Measurements from ENCODE around the gene SGTA. TPM values are rescaled to one million over a fixed set of nuclear protein-coding genes. Genes with fewer than 3 reads are reported as not detected.

The SGTA gene
- total RNA-seq, 4 donors from 2014 or later = 32.7 to 50.4 (median 36.7) TPM

DNA sequence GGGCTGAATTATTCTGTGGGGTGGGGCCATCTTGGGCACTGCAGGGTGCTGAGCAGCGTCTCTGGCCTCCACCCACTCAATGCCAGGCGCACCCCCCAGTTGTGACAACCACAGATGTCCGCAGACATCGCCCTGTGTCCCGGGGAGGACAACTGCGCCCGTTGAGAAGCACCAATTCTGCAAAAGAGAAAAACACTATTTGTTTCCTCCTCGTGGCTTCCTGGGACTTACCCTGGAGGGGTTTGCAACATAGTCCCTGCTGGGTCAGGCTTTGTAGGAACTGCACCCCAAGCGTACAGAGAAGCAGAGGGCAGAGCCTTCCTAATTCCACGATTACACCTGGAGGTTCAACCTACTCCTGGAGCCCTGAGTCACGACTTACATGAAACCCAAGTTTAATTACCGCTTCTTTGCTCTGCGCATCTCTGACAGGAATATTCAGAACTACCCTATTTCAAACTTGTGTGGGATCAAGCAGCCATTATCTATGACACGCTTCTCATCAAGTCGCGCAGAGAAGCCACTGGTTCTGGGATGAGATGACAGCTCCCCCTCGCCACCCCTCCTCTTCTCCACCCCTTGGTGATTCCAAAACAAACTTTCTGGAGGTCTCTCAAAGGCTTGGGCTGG is 32.1 kb downstream of the SGTA start:
- DNase-seq (ENCODE audit: low spot score) = no peak
- TF ChIP-seq, protein P1, sequence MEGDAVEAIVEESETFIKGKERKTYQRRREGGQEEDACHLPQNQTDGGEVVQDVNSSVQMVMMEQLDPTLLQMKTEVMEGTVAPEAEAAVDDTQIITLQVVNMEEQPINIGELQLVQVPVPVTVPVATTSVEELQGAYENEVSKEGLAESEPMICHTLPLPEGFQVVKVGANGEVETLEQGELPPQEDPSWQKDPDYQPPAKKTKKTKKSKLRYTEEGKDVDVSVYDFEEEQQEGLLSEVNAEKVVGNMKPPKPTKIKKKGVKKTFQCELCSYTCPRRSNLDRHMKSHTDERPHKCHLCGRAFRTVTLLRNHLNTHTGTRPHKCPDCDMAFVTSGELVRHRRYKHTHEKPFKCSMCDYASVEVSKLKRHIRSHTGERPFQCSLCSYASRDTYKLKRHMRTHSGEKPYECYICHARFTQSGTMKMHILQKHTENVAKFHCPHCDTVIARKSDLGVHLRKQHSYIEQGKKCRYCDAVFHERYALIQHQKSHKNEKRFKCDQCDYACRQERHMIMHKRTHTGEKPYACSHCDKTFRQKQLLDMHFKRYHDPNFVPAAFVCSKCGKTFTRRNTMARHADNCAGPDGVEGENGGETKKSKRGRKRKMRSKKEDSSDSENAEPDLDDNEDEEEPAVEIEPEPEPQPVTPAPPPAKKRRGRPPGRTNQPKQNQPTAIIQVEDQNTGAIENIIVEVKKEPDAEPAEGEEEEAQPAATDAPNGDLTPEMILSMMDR (IDR thresholded peaks at IDR 0.05) = no peak
- ATAC-seq (ENCODE audit: low FRiP score) = no peak

DNA sequence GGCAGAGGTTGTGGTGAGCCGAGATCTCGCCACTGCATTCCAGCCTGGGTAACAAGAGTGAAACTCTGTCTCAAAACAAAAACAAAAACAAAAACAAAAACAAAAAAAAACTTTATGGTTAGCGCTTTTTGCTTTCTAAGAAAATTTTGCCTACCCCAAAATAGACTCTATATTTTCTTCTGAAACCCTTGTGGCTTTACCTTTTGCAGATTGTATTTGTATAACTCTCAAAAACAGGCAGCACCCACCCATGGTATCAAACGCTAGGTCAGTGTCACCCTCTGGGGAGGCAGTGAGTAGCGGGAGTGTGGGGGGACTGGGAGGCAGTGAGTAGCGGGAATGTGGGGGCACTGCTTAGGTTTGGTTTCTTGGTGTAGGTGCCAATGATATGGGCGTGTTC is 35.7 kb downstream of the SGTA start:
- ATAC-seq (ENCODE audit: low FRiP score) (no peak), DNase-seq (ENCODE audit: low spot score) (no peak)
- TF ChIP-seq, protein P1 (IDR thresholded peaks at IDR 0.05) = no peak

DNA sequence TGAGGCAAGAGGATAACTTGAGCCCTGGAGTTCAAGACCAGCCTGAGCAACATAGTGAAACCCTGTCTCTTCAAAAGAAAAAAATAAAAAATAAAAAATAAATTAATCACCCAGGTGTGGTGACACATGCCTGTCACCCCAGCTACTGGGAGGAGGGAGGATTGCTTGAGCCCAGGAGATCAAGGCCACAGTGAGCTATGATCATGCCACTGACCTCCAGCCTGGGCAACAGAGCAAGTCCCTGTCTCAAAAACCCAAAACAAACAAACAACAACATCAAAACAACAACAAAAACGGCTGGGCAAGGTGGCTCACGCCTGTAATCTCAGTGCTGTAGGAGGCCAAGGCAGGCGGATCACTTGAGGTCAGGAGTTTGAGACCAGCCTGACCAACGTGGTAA is 39.0 kb downstream of the SGTA start:
- TF ChIP-seq, protein P1 (IDR thresholded peaks at IDR 0.05) = no peak
- no peak for ATAC-seq (ENCODE audit: low FRiP score)
- DNase-seq (ENCODE audit: low spot score) = no peak

DNA sequence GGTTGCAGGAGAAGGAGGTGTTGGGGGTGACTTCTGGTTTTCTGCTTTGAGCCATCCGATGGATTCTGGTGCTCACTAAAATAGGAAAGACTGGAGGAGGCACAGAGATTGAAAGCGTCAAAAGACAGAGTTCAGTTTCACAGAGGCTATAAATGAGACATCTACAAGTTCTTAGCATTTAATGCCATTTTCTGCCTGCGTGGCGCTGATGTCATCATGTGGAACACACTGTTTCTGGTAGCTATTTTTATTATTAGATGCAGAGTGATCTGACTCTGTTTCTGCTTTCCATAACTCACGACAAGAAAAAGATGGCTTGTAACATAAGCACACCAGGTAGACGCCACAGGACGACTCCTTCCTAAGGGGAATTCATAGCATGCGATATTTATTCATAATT is 40.0 kb downstream of the SGTA start:
- TF ChIP-seq, protein P1 (IDR thresholded peaks at IDR 0.05) = no peak
- no peak for ATAC-seq (ENCODE audit: low FRiP score)

DNA sequence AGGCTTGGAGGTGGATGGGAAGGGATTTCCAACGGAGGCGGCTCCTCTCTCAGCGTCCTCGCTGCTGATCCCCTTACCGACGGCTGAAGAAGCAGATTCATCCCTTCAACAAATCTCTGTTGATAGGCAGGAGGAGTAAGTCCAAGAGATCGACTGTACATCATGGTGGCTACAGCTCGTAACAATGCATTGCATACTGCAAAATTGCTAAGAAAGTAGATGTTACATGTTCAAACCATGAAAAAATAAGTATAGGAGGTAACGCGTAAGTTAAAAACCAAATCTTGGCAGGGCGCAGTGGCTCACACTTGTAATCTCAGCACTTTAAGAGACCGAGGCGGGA is 42.8 kb downstream of the SGTA start:
- TF ChIP-seq, protein P1 (IDR thresholded peaks at IDR 0.05) = no peak
- DNase-seq (ENCODE audit: low spot score) (no peak), ATAC-seq (ENCODE audit: low FRiP score) (no peak)

More for the DNA sequence above, 40.0 kb downstream of the SGTA start:
- no peak for DNase-seq (ENCODE audit: low spot score)

DNA sequence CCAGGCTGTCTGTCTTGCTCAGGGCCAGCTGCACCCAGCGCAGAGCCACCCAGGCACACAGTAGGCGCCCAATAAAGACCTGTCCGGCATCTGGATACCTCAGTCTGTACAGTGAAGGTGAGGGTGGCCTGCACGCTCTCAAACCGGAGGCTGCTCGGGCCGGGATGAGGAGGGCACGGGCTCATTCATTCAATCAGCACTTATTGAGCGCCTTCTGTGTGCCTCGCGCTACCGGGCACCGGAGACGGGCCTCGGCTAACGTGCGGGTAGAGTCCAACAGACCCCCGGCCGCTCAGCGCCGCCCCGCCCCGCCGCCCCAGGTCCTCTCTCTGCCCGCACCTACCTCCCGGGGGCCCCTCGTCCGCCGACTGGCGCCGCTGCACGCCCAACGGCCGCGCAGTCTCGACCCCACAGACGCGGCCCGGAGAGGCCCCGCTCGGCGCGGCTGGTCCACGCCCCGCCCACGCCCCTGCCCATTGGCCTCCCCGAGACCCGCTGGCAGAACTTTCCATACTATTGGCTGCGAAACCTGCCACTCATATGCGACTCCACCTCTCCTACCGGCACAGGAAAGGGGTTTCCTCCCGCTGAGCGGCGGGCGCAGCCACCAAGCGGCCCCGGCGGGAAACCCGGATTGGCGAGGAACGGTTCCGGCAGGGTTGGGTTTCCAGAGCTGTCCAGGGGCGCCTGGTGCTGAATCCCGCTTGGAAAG is 43.3 kb downstream of the SGTA start, which contains the start of gene SLC39A3:
SLC39A3 (minus strand) TSS at position 416 of the 712 bp plus-strand sequence. CDS start 2,760 bp downstream, outside the sequence.
- TF ChIP-seq, protein P1 (IDR thresholded peaks at IDR 0.05) = no peak
- DNase-seq (ENCODE audit: low spot score) = peak; percentile 98
- peak; percentile 99 for ATAC-seq (ENCODE audit: low FRiP score)
